Measurements from ENCODE around the gene CHAF1A. TPM values are rescaled to one million over a fixed set of nuclear protein-coding genes. Genes with fewer than 3 reads are reported as not detected.
A peak's percentile ranks its signal among the peaks of the same experiment; 100 is the strongest.

The CHAF1A gene
- total RNA-seq, 1 donor from 2014 or later: 87.8 TPM

DNA sequence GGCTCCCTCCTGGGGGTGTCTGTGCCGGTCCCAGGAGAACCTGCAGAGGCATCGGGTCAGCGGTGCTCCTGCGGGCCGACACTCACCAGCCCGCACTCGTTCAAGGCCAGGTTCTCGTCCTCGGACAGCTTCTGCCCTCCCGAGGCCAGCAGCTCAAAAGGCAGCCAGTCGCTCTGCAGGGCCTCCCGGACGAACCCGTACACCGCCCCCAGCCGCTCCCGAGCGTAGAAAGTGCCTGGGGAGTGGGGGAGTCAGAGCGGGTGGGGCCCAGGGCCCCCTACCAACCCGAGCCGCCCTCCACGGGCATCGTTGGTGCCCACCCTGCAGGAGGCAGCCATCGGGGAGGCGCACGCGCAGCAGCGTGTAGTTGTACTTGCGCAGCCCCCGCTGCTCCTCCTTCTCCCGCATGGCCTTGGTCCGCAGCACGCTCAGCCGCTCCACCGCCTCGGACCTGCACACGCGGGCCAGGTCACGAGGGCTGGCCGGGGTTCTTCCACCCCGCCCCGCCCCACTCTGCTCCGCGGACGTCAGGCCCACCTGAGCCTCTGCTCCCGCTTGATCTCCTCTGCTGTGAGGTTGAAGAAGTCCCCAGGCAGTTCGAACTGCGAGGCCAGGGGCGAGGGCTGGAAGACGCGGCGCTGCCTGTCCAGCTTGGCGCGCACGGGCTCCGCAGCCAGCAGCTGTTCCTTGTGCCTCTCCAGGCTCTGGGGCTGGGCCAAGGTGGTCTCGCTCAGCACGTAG lies 43.7 kb downstream of the CHAF1A start:
- Mint-ChIP-seq H3K4me1 (ENCODE audit: low read depth) (no peaks in the 10 kb centered on the region), H3K27ac (no peak overlapping the region), H3K36me3 (ENCODE audit: low read depth) (peaks cover 41% of the 10 kb centered on the region), H3K27me3 (ENCODE audit: low read depth) (no peaks in the 10 kb centered on the region), H3K9me3 (no peaks in the 10 kb centered on the region), H3K4me3 (ENCODE audit: low read depth) (no peak overlapping the region)
- no peak for DNase-seq (ENCODE audit: low spot score)
- intact Hi-C loops (cut with micrococcal nuclease): no loop called here

DNA sequence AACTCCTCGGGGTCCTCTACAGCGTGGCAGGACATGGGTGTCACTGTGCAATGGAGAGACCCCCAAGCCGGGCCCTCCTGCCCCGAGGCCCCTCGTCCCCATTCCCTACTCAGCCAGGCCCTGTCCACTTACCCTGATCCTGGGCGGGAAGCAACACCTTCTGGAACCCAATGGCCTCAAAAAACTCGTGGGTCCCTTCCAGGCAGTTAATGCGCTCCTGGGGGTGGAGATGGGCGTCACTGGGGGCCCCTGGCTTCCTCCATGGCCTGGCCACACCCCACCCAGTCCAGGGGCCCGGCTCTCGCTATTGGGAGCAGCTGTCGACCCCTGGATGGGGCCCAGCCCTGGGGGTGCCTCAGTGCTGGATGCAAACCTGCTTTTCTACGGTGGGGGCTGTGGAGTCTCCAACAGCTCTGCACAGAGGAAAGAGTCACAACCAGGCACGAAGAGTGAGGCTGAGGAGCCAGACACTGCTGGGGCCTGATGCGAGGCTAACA lies 44.3 kb downstream of the CHAF1A start:
- peaks cover 41% of the 10 kb centered on the region for H3K36me3 Mint-ChIP-seq (ENCODE audit: low read depth)

GRCh38 chr19:4447327-4448146 lies 45.1 kb downstream of the CHAF1A start:
- Mint-ChIP-seq H3K27ac (no peak overlapping the region), H3K4me1 (ENCODE audit: low read depth) (no peaks in the 10 kb centered on the region), H3K36me3 (ENCODE audit: low read depth) (peaks cover 35% of the 10 kb centered on the region), H3K4me3 (ENCODE audit: low read depth) (no peak overlapping the region), H3K9me3 (no peaks in the 10 kb centered on the region), H3K27me3 (ENCODE audit: low read depth) (no peaks in the 10 kb centered on the region)
- intact Hi-C loops (cut with micrococcal nuclease): no loop called here
- DNase-seq (ENCODE audit: low spot score): no peak

More for the DNA sequence above, 44.3 kb downstream of the CHAF1A start:
- Mint-ChIP-seq H3K4me3 (ENCODE audit: low read depth) (no peak overlapping the region), H3K27me3 (ENCODE audit: low read depth) (no peaks in the 10 kb centered on the region), H3K9me3 (no peaks in the 10 kb centered on the region), H3K27ac (no peak overlapping the region), H3K4me1 (ENCODE audit: low read depth) (no peaks in the 10 kb centered on the region)
- intact Hi-C loops (cut with micrococcal nuclease): no loop called here
- no peak for DNase-seq (ENCODE audit: low spot score)

DNA sequence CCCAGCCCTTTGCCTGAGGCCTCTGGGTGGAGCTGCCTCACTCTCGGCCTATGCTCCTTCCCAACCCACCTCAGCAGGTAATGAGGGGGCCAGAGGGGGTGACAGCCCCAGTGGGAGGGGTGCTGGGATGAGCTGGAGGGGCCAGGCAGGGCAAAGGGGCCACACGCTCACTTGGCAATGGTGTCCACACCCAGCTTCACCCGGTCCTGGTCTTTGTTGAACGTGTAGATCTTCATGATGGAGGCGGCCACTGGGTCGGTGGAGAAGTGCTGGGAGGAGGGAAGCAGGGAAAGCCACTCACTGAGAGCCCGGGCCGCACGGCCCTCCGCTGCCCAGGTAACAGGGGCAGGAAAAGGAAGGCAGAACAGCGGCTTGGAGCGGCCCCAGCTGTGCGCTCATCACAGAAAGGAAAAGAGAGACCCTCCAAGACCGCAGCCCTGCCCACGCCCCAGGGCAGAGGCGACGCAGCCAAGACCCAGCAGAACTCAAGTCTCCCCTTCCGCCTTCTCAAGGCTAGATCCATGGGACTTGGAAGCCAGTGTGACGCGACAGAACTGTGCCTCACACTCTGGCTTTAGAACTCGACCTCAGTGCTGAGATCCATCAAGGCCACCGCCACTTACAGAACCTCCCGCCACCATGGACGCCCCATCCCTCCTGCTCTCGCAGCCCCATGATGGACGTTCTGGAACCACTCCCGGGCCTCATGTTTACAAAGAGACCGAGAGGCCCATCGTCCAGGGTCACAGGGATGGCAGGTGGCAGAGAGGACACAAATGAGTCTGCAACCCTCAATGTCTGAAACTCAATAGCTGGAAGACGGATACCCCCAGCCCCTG lies 45.9 kb downstream of the CHAF1A start:
- intact Hi-C loops (cut with micrococcal nuclease): no loop called here
- Mint-ChIP-seq H3K4me3 (ENCODE audit: low read depth) (no peak overlapping the region), H3K27ac (no peak overlapping the region), H3K9me3 (no peaks in the 10 kb centered on the region), H3K36me3 (ENCODE audit: low read depth) (peaks cover 35% of the 10 kb centered on the region), H3K4me1 (ENCODE audit: low read depth) (no peaks in the 10 kb centered on the region), H3K27me3 (ENCODE audit: low read depth) (no peaks in the 10 kb centered on the region)
- no peak for DNase-seq (ENCODE audit: low spot score)

DNA sequence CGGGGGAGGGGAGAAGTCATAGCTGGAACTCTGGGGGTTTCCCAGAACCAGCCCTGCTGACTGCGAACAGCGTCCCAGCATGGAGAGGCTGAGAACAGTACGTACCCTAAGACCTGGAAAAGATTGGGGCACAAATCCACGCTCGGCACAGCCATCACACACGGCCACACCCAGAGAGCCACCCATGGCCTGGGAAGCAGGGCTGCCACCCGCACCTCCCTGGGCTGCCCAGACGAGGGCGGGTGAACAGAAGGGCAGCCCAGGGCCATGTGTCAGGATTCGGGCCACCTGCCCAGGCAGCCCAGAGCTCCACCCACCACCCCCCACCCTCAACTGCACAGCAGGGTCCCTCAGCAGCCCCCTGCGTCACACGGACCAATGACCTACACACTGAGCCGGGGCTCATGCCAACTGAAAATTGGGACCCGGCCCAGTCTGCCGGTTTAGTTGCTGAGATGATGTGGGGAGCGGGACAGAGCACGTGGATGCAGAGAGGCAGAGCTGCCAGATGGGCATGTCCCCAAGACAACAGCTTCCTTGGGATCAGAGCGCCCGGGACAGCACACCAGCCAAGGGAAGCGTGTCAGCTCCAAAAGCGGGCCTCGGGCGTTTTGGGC lies 46.7 kb downstream of the CHAF1A start:
- no peak overlapping the region for H3K4me3 Mint-ChIP-seq (ENCODE audit: low read depth)
- no peaks in the 10 kb centered on the region for H3K9me3 Mint-ChIP-seq
- no peak overlapping the region for H3K27ac Mint-ChIP-seq
- DNase-seq (ENCODE audit: low spot score): no peak
- intact Hi-C loops (cut with micrococcal nuclease): no loop called here
- H3K27me3 Mint-ChIP-seq (ENCODE audit: low read depth): no peaks in the 10 kb centered on the region
- peaks cover 35% of the 10 kb centered on the region for H3K36me3 Mint-ChIP-seq (ENCODE audit: low read depth)
- no peaks in the 10 kb centered on the region for H3K4me1 Mint-ChIP-seq (ENCODE audit: low read depth)

DNA sequence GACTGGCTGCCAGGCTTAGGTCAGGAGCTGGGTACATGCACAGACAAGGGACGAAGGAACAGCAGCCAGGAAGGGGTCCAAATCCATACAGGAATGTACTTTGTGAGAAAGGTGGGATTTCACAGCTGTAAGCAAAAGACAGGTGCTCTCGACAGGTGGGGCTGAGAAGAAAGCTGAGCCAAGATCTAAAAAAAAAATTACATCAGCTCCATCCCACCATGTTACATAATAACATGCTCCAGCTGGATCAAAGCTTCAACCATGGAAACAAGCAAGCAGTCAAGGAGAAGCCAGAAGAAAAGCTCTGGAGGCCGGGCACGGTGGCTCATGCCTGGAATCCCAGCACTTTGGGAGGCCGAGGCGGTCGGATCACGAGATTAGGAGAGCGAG lies 47.2 kb downstream of the CHAF1A start:
- no peak overlapping the region for H3K4me3 Mint-ChIP-seq (ENCODE audit: low read depth)
- peaks cover 31% of the 10 kb centered on the region for H3K36me3 Mint-ChIP-seq (ENCODE audit: low read depth)
- H3K9me3 Mint-ChIP-seq: no peaks in the 10 kb centered on the region
- H3K27me3 Mint-ChIP-seq (ENCODE audit: low read depth): no peaks in the 10 kb centered on the region
- no peak overlapping the region for H3K27ac Mint-ChIP-seq
- DNase-seq (ENCODE audit: low spot score): no peak
- intact Hi-C loops (cut with micrococcal nuclease): loop anchor here (10.0 kb wide), 1 partner anchor 45 kb away; the partner anchor contains the start of genes CHAF1A and SH3GL1
- no peaks in the 10 kb centered on the region for H3K4me1 Mint-ChIP-seq (ENCODE audit: low read depth)

DNA sequence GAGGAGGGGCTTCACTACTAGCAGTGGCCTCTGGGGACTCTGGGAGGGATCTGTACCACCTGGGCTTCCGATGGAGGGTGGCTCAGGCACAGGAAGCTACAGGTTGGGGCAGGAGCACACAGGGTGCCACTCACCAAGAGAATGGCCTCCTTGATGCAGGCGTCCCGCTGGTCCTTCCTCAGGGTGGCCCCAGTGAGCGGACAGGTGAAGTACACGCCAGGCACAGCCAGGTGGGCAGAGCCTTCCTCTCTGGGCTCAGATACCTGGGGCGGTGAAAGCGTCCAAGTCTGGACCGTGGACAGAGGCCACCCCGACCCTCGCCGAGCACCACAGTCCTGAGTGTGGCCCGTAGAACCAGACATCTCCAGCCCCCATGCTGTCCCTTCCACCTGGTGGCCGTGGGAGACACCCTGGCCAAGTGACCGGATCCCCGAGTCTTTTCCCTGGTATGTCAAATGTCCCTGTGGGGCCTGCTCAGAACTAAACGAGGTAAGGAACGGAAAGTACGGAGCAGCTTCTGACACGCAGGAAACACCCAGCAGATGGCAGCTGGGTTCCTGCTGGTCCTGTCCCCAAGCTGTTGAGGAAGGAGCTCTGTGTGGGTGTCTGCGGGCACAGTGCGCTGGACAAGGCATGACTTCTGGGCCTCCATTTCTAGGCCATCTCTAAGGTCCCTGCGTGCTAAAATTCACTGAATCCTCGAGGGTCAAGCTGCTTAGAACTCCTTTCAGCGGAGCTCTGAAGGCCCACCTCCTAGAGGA lies 50.0 kb downstream of the CHAF1A start:
- no peak for DNase-seq (ENCODE audit: low spot score)
- peaks cover 10% of the 10 kb centered on the region for H3K4me1 Mint-ChIP-seq (ENCODE audit: low read depth)
- H3K36me3 Mint-ChIP-seq (ENCODE audit: low read depth): peaks cover 23% of the 10 kb centered on the region
- H3K27ac Mint-ChIP-seq: no peak overlapping the region
- no peaks in the 10 kb centered on the region for H3K27me3 Mint-ChIP-seq (ENCODE audit: low read depth)
- no peaks in the 10 kb centered on the region for H3K9me3 Mint-ChIP-seq
- no peak overlapping the region for H3K4me3 Mint-ChIP-seq (ENCODE audit: low read depth)
- intact Hi-C loops (cut with micrococcal nuclease): loop anchor here (10.0 kb wide), 1 partner anchor 48 kb away; the partner anchor contains the start of genes CHAF1A and SH3GL1

DNA sequence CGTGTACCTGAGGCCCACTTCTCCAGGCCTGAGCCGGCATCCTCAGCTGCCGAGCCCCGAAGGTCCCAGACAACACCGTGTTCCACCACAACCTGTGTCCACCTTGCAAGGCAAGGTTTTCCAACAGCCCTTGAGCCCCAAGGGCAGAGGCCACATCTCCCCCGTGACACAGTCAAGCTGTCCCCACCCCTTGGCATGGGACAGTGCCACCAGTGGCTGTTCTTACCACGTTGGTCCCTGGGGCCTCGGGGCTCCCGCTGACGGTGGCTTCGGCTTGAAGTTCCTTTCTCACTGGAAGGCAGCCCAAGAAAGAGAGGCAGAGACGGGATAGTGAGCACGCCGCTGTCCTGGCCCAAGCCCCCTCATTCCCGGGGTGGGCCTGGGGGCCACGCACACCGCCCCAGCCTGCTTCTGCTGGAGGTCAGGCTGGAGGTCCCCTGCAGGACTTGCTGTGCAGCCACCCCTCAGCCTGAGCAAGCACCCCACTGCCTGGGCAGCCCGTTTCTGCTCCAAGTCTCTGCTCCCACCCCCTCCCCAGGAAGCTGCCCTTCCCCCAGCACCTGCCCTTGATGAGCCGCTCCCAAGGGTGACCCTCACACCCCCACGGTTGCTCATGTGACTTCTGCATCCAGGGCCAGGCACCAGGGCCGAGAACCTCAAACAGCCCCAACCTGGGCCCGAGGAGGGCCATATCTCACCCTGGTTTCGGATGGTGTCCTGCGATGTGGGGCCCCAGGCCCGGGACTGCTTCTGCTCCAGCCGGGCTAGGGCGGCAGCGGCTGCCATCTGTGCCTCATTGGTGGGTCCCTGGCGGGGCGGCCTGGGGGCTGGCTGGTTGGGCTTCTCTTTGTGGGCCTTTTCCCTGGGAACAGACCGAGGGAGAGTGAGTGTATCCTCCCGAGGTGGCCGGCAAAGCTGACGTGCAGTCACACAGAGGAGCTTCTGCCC lies 51.1 kb downstream of the CHAF1A start:
- H3K9me3 Mint-ChIP-seq: no peaks in the 10 kb centered on the region
- intact Hi-C loops (cut with micrococcal nuclease): loop anchor here (10.0 kb wide), 1 partner anchor 49 kb away; the partner anchor contains the start of genes CHAF1A and SH3GL1
- H3K4me3 Mint-ChIP-seq (ENCODE audit: low read depth): no peak overlapping the region
- no peak for DNase-seq (ENCODE audit: low spot score)
- H3K4me1 Mint-ChIP-seq (ENCODE audit: low read depth): peaks cover 12% of the 10 kb centered on the region
- H3K27ac Mint-ChIP-seq: no peak overlapping the region
- H3K36me3 Mint-ChIP-seq (ENCODE audit: low read depth): peaks cover 17% of the 10 kb centered on the region
- H3K27me3 Mint-ChIP-seq (ENCODE audit: low read depth): no peaks in the 10 kb centered on the region

DNA sequence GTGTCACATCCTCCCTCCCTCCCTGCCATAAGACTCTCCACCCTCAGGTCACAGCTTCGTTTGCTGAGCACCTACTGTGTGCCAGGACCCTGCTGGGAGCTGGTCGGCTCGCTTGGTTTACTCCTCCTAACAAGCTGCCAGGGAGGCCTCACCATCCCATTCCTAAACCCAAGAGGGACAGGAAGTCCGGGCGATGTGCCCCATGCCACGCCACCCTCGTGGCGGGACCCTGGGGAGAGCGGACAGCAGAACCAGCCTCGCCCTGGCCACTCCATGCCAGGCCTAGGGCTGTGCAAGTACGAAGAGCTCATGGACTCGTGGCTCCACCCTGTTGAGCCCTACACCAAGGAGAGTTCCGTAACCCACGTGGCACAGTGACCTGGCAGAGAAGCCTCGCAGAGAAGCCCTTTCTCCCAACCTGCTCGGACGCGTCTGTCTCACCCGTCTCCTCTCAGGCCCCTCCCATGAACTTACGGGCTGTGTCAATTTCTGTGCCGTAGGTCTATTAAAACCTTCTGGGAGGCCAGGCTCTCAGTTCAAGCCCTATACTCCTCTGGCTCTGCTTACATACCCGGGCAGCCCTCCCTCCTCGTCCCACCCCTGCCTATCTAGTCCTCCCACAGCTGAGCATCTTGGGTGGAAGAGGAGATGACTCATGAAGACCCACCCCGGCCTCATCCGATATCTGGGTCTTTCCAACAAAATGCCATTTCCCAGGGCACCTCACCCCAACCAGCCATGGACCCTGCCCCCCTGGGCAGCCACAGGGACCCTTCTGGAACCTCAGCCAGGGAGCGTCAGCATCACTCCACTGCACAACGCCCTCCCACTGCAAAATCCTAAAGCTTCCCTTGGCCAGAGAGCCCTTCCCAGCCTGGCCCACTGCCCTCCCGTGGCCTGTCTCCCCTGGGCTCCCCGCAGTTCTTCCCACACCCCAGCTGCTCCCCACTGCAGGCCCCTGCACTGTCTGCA lies 52.6 kb downstream of the CHAF1A start:
- H3K4me1 Mint-ChIP-seq (ENCODE audit: low read depth): peaks cover 12% of the 10 kb centered on the region
- H3K27me3 Mint-ChIP-seq (ENCODE audit: low read depth): no peaks in the 10 kb centered on the region
- no peak overlapping the region for H3K27ac Mint-ChIP-seq
- H3K36me3 Mint-ChIP-seq (ENCODE audit: low read depth): peaks cover 6% of the 10 kb centered on the region
- no peak for DNase-seq (ENCODE audit: low spot score)
- intact Hi-C loops (cut with micrococcal nuclease): loop anchor here (10.0 kb wide), 1 partner anchor 50 kb away; the partner anchor contains the start of genes CHAF1A and SH3GL1
- peak overlapping the region; percentile 2 for H3K4me3 Mint-ChIP-seq (ENCODE audit: low read depth)
- H3K9me3 Mint-ChIP-seq: no peaks in the 10 kb centered on the region
